Neural crest cell (in vitro differentiated cells): ENCODE results near the gene DLX1. TPM values are rescaled to one million over a fixed set of nuclear protein-coding genes. Genes with fewer than 3 reads are reported as not detected.

Experiments
- DNase-seq: peaks from one replicate; pipeline ENCODE4 v3.0.0; 2021; ENCODE audit warnings: low read depth, mixed read lengths, low spot score
- H3K27ac Mint-ChIP-seq: one replicate; pipeline ENCODE4 v1.8.0; 2021; ENCODE audit warnings: mild to moderate bottlenecking, mixed read lengths; ENCODE audit not compliant: unreplicated experiment
- H3K27me3 Mint-ChIP-seq: 2 replicates; pipeline ENCODE4 v1.8.0; 2021; ENCODE audit warnings: low read depth, mild to moderate bottlenecking, mixed read lengths
- H3K36me3 Mint-ChIP-seq: 2 replicates; pipeline ENCODE4 v1.8.0; 2021; ENCODE audit warnings: low read depth, mild to moderate bottlenecking, mixed read lengths
- H3K4me1 Mint-ChIP-seq: 2 replicates; pipeline ENCODE4 v1.8.0; 2021; ENCODE audit warnings: mixed read lengths
- H3K4me3 Mint-ChIP-seq: one replicate; pipeline ENCODE4 v1.8.0; 2021; ENCODE audit warnings: mild to moderate bottlenecking, mixed read lengths
- H3K9me3 Mint-ChIP-seq: 2 replicates; pipeline ENCODE4 v1.8.0; 2021; ENCODE audit warnings: mixed read lengths
- CTCF ChIP-seq: fragments of 200-600 bp; sonication (generic); conservative IDR thresholded peaks from 2 replicates; pipeline ENCODE4 v1.5.0; 2021; ENCODE audit warnings: antibody characterized with exemption, mild to moderate bottlenecking
- total RNA-seq: library from RNA; stranded (reverse); gene quantifications from 2 replicates; pipeline ENCODE4 v1.2.1, GENCODE V29; 2021

DLX1 gene
- total RNA-seq, 1 donor from 2014 or later: 48.9 TPM

- Mint-ChIP-seq H3K4me3 (peak overlapping the region; percentile 16), H3K27me3 (peaks cover 14% of the 10 kb centered on the region), H3K4me1 (peaks cover 59% of the 10 kb centered on the region), H3K36me3 (peaks cover 2% of the 10 kb centered on the region), H3K9me3 (no peaks in the 10 kb centered on the region), H3K27ac (no peak overlapping the region)
- TF ChIP-seq CTCF: no peak
- DNase-seq: no peak
Measured at GRCh38 chr2:172070936-172071335, 14.4 kb upstream of the DLX1 start.

- Mint-ChIP-seq H3K4me3 (peak overlapping the region; percentile 56), H3K27ac (peak overlapping the region; percentile 16), H3K36me3 (peaks cover 2% of the 10 kb centered on the region), H3K4me1 (peaks cover 55% of the 10 kb centered on the region), H3K9me3 (no peaks in the 10 kb centered on the region), H3K27me3 (peaks cover 24% of the 10 kb centered on the region)
- TF ChIP-seq CTCF: no peak
- DNase-seq: no peak
Measured at GRCh38 chr2:172072303-172072702, 13.0 kb upstream of the DLX1 start.

- TF ChIP-seq CTCF: no peak
- peak overlapping the region; percentile 40 for H3K27ac Mint-ChIP-seq
- no peaks in the 10 kb centered on the region for H3K9me3 Mint-ChIP-seq
- DNase-seq: no peak
- H3K4me3 Mint-ChIP-seq: peak overlapping the region; percentile 56
- peaks cover 2% of the 10 kb centered on the region for H3K36me3 Mint-ChIP-seq
- H3K27me3 Mint-ChIP-seq: peaks cover 26% of the 10 kb centered on the region
- peaks cover 55% of the 10 kb centered on the region for H3K4me1 Mint-ChIP-seq
Measured at GRCh38 chr2:172072706-172073105, 12.6 kb upstream of the DLX1 start.

- no peak for DNase-seq
- H3K27me3 Mint-ChIP-seq: peaks cover 34% of the 10 kb centered on the region
- H3K27ac Mint-ChIP-seq: no peak overlapping the region
- no peak for TF ChIP-seq CTCF
- H3K4me1 Mint-ChIP-seq: peaks cover 59% of the 10 kb centered on the region
- H3K36me3 Mint-ChIP-seq: peaks cover 2% of the 10 kb centered on the region
- no peaks in the 10 kb centered on the region for H3K9me3 Mint-ChIP-seq
- H3K4me3 Mint-ChIP-seq: no peak overlapping the region
Measured at GRCh38 chr2:172073518-172073917, 11.8 kb upstream of the DLX1 start.

- Mint-ChIP-seq H3K27me3 (peaks cover 41% of the 10 kb centered on the region), H3K4me1 (peaks cover 59% of the 10 kb centered on the region), H3K36me3 (no peaks in the 10 kb centered on the region), H3K4me3 (no peak overlapping the region), H3K9me3 (no peaks in the 10 kb centered on the region), H3K27ac (no peak overlapping the region)
- TF ChIP-seq CTCF: no peak
- no peak for DNase-seq
Measured at GRCh38 chr2:172074254-172074653, 11.1 kb upstream of the DLX1 start.

GRCh38 chr2:172079416-172079815, 5.9 kb upstream of the DLX1 start:
- TF ChIP-seq CTCF: no peak
- Mint-ChIP-seq H3K27me3 (peaks cover 91% of the 10 kb centered on the region), H3K4me1 (peaks cover 52% of the 10 kb centered on the region), H3K27ac (no peak overlapping the region), H3K4me3 (no peak overlapping the region), H3K9me3 (no peaks in the 10 kb centered on the region), H3K36me3 (peaks cover 3% of the 10 kb centered on the region)
- DNase-seq: no peak
